ENCODE measurements around the gene ZNF829.

GRCh38 chr19:36847968-36848367, 68.1 kb downstream of the ZNF829 start:
- TF ChIP-seq EP300 (IDR thresholded peaks at IDR 0.05) = no peak
- TF ChIP-seq POLR2AphosphoS5 (IDR thresholded peaks at IDR 0.05) = no peak
- no peak for TF ChIP-seq CTCF (IDR thresholded peaks at IDR 0.05)
- TF ChIP-seq POLR2A (IDR thresholded peaks at IDR 0.05; ENCODE audit: low read depth) = no peak
